MM.1S (cell line): Measurements from ENCODE around the gene ASPDH.

Experiments
- EZH2 ChIP-seq: fragments of 300-600 bp; sonication (generic); optimal IDR thresholded peaks from 2 replicates; pipeline ENCODE3; 2017; ENCODE audit warnings: low read depth, mild to moderate bottlenecking, antibody characterized with exemption, low read length, mixed read lengths
- EZH2phosphoT487 ChIP-seq: fragments of 300-600 bp; sonication (generic); IDR thresholded peaks from 2 replicates; pipeline ENCODE4 v1.6.1; 2018; ENCODE audit warnings: antibody characterized with exemption, low read length
- TF ChIP-seq, protein P1 (sequence below): fragments of 300-600 bp; sonication (generic); IDR thresholded peaks from 2 replicates; pipeline ENCODE4 v1.5.1; 2016; ENCODE audit warnings: antibody characterized with exemption, low read length, mixed read lengths

DNA sequence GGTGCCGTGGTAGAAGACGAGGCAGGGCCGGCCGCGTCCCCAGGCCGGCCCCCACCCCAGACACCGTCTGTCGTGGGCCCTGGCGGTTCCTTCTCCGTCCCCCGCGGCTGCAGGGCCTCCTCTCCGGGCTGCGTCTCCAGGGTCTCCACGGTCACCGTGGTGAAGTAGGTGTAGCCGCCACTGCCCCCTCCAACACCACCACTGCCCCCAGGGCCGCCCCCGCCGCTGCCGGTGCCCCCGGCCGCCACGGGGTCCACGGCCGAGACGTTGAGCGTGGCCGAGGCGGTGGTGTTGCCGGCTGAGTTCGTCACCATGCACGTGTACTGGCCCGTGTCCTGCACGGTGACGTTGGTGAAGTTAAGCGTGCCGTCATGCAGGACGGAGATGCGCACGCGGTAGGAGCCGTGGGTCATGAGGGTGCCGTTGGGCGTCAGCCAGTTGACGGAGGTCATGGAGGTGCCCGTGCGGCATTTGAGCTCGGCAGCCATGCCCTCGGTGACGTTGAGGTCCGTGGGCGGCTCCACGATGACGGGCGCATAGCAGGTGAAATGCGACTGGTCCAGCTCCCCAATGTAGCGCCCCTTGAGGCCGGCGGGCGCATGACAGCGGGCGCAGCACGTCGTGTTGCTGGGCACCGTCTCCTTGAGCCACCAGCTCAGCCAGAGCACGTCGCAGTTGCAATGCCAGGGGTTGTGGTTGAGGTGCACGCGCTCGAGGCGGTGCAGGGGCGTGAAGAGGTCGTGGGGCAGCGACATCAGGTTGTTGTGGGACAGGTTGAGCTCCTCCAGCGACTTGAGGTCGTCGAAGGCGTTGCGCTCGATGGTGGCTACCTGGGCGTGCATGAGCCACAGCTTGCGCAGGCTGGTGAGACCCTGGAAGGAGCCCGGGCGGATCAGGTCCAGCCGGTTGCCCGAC lies 4.6 kb upstream of the ASPDH start:
- TF ChIP-seq, protein P1, sequence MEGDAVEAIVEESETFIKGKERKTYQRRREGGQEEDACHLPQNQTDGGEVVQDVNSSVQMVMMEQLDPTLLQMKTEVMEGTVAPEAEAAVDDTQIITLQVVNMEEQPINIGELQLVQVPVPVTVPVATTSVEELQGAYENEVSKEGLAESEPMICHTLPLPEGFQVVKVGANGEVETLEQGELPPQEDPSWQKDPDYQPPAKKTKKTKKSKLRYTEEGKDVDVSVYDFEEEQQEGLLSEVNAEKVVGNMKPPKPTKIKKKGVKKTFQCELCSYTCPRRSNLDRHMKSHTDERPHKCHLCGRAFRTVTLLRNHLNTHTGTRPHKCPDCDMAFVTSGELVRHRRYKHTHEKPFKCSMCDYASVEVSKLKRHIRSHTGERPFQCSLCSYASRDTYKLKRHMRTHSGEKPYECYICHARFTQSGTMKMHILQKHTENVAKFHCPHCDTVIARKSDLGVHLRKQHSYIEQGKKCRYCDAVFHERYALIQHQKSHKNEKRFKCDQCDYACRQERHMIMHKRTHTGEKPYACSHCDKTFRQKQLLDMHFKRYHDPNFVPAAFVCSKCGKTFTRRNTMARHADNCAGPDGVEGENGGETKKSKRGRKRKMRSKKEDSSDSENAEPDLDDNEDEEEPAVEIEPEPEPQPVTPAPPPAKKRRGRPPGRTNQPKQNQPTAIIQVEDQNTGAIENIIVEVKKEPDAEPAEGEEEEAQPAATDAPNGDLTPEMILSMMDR, result peak; percentile 42
- TF ChIP-seq EZH2phosphoT487, result no peak
- TF ChIP-seq EZH2, result no peak
